Breast epithelium (tissue), 4 donors: ENCODE measurements around the gene APLP2. TPM values are rescaled to one million over a fixed set of nuclear protein-coding genes. Genes with fewer than 3 reads are reported as not detected.
"Not testable (repeated sequence)": the region's sequence is repeated elsewhere in the genome, so short reads cannot be mapped to it uniquely, and the experiment has no call there.

Experiments
- DNase-seq, 2 donors: peaks; one replicate each; pipeline ENCODE4 v3.0.0-alpha.2; 2019; ENCODE audit warnings: low spot score in 2 of 2
- H3K27ac ChIP-seq, 2 donors: fragments of 200-600 bp; sonication (generic) in 1 of 2; one replicate each; pipeline ENCODE4 v1.5.1; 2016 to 2019; ENCODE audit warnings: mild to moderate bottlenecking in 1 of 2
- H3K27me3 ChIP-seq, 2 donors: fragments of 200-600 bp; sonication (generic) in 1 of 2; one replicate each; pipeline versions ENCODE4 v1.5.1 to v1.6.0; 2017 to 2019; ENCODE audit warnings: control low read depth in 1 of 2, mild to moderate bottlenecking in 1 of 2
- H3K36me3 ChIP-seq: fragments of 200-600 bp; one replicate; pipeline ENCODE4 v1.5.1; 2019
- H3K4me1 ChIP-seq, 2 donors: fragments of 200-600 bp; sonication (generic); one replicate each; pipeline ENCODE4 v1.5.1; 2016 to 2019; ENCODE audit warnings: control low read depth in 1 of 2
- H3K4me3 ChIP-seq, 3 donors: fragments of 200-600 bp; sonication (generic); 1 replicate in 2 of 3; 2 replicates in 1 of 3; pipeline ENCODE4 v1.5.1; 2016 to 2019; ENCODE audit warnings: mild to moderate bottlenecking in 3 of 3, moderate library complexity in 2 of 3
- H3K9me3 ChIP-seq, 2 donors: fragments of 200-600 bp; sonication (generic) in 1 of 2; one replicate each; pipeline ENCODE4 v1.5.1; 2016 to 2019; ENCODE audit warnings: control low read depth in 1 of 2
- POLR2A ChIP-seq: fragments of 450-650 bp; IDR thresholded peaks from one replicate; pipeline ENCODE4 v1.6.1; 2016; ENCODE audit warnings: antibody characterized with exemption, mild to moderate bottlenecking, moderate library complexity
- POLR2AphosphoS5 ChIP-seq, 3 donors: sonication (generic); formaldehyde crosslinking; IDR thresholded peaks; one replicate each; pipeline ENCODE4 v1.6.1; 2017; ENCODE audit warnings: antibody characterized with exemption in 3 of 3
- intact Hi-C: fragments of 100-400 bp; cut with DNase I; formaldehyde crosslinking; loops from one replicate; pipeline ENCODE4 v1.15.1; 2023; ENCODE audit warnings: low total_unique reads
- total RNA-seq, 3 donors: library from RNA; depleted of rRNA; stranded (reverse); fragments of >200 nt; gene quantifications; one replicate each; pipeline ENCODE4 v1.1.0, GENCODE V29; 2016
- TF ChIP-seq, protein P1 (sequence below), 3 donors: fragments of 450-650 bp; IDR thresholded peaks; one replicate each; pipeline ENCODE4 v1.5.1; 2016 to 2017; ENCODE audit warnings: antibody characterized with exemption in 3 of 3, mild to moderate bottlenecking in 3 of 3, moderate library complexity in 3 of 3

Gene APLP2
- total RNA-seq, 3 donors from 2014 or later, result 305 to 560 (median 418) TPM

- Histone ChIP-seq H3K9me3 (no peaks in the 10 kb centered on the region), H3K4me3 (no peak overlapping the region), H3K4me1 (no peaks in the 10 kb centered on the region), H3K27ac (no peak overlapping the region), H3K27me3 (no peaks in the 10 kb centered on the region), H3K36me3 (no peaks in the 10 kb centered on the region)
- TF ChIP-seq POLR2AphosphoS5 (IDR thresholded peaks at IDR 0.05), result no peak
- TF ChIP-seq, protein P1, sequence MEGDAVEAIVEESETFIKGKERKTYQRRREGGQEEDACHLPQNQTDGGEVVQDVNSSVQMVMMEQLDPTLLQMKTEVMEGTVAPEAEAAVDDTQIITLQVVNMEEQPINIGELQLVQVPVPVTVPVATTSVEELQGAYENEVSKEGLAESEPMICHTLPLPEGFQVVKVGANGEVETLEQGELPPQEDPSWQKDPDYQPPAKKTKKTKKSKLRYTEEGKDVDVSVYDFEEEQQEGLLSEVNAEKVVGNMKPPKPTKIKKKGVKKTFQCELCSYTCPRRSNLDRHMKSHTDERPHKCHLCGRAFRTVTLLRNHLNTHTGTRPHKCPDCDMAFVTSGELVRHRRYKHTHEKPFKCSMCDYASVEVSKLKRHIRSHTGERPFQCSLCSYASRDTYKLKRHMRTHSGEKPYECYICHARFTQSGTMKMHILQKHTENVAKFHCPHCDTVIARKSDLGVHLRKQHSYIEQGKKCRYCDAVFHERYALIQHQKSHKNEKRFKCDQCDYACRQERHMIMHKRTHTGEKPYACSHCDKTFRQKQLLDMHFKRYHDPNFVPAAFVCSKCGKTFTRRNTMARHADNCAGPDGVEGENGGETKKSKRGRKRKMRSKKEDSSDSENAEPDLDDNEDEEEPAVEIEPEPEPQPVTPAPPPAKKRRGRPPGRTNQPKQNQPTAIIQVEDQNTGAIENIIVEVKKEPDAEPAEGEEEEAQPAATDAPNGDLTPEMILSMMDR (IDR thresholded peaks at IDR 0.05), result no peak
- TF ChIP-seq POLR2A, result no peak
- intact Hi-C loops, result no loop called here
- DNase-seq, result no peak
Measured at GRCh38 chr11:130188585-130189347, 119.1 kb downstream of the APLP2 start.

DNA sequence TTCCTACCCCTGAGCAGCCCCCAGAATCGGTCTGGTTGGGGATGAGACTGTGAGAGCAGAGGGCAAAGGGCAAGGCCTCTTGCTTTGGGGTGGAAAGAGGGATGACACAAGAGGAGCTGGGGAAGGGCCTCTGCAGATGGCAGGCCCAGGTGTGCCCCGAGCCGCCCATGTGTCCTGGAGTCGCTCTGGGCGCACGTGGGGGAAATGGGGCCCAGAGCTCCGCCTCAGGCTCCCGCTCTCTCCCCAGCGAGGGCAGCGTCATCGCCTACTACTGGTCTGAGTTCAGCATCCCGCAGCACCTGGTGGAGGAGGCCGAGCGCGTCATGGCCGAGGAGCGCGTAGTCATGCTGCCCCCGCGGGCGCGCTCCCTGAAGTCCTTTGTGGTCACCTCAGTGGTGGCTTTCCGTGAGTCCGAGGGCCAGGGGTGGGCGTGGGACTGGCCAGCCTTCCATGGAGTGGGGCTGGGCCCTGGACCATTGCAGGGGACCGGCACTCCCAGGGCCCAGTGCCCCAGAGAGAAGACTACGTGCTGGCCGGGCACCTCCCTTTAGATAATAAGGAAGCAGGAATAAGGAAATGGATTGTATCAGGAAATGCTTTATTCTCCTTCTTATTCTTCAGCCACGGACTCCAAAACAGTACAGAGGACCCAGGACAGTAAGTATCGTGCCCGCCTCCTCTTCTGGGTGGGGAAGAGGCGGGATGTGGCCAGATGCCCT, 120.0 kb downstream of the APLP2 start:
- intact Hi-C loops, result no loop called here
- no peaks in the 10 kb centered on the region for H3K36me3 ChIP-seq
- no peaks in the 10 kb centered on the region for H3K4me1 ChIP-seq
- TF ChIP-seq, protein P1 (IDR thresholded peaks at IDR 0.05), result no peak
- no peak for TF ChIP-seq POLR2A
- TF ChIP-seq POLR2AphosphoS5 (IDR thresholded peaks at IDR 0.05), result no peak
- no peaks in the 10 kb centered on the region for H3K9me3 ChIP-seq
- no peak for DNase-seq
- no peak overlapping the region for H3K27ac ChIP-seq
- H3K4me3 ChIP-seq, result no peak overlapping the region
- no peaks in the 10 kb centered on the region for H3K27me3 ChIP-seq

DNA sequence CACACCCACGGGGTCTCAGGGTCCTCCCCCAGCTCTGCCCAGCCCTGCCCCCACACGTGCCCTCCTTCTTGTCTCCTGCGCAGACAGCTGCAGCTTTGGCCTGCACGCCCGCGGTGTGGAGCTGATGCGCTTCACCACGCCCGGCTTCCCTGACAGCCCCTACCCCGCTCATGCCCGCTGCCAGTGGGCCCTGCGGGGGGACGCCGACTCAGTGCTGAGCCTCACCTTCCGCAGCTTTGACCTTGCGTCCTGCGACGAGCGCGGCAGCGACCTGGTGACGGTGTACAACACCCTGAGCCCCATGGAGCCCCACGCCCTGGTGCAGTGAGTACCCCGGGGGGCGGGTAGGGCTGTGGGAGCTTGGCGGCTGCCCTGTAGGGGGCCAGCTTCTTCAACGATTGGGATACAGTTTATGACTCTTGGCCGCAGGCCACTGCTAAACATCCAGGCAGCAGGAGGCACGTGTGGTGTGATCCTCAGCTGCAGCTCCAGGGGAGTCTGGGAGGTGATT, 120.7 kb downstream of the APLP2 start:
- no peak overlapping the region for H3K27ac ChIP-seq
- H3K4me3 ChIP-seq, result no peak overlapping the region
- no peaks in the 10 kb centered on the region for H3K36me3 ChIP-seq
- no peak for DNase-seq
- H3K9me3 ChIP-seq, result no peaks in the 10 kb centered on the region
- intact Hi-C loops, result no loop called here
- no peaks in the 10 kb centered on the region for H3K27me3 ChIP-seq
- TF ChIP-seq POLR2AphosphoS5 (IDR thresholded peaks at IDR 0.05) (no peak), POLR2A (no peak)
- TF ChIP-seq, protein P1 (IDR thresholded peaks at IDR 0.05), result no peak
- H3K4me1 ChIP-seq, result no peaks in the 10 kb centered on the region

DNA sequence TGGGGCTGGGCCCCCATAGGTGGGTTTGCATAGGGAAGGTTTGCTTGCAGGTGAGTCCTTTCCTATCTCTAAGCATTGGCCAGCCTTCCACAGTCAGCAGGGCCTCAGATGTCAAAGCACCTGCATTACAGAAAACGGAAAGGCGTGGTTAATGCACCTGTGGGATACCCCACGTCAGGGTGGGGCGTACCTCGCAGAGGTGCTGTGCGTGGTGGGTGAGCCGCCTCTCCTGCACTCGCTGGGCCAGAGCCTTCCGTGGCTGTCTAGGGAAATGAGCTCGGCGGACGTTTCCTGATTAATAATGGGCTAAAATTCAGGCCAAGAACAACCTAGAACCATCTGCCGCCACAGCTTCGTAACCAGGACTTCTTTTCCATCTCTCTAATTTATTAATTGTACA, 122.2 kb downstream of the APLP2 start:
- H3K36me3 ChIP-seq, result no peaks in the 10 kb centered on the region
- no peaks in the 10 kb centered on the region for H3K9me3 ChIP-seq
- H3K27ac ChIP-seq, result no peak overlapping the region
- no peaks in the 10 kb centered on the region for H3K27me3 ChIP-seq
- no peak overlapping the region for H3K4me3 ChIP-seq
- intact Hi-C loops, result no loop called here
- H3K4me1 ChIP-seq, result no peaks in the 10 kb centered on the region
- no peak for DNase-seq
- TF ChIP-seq, protein P1 (IDR thresholded peaks at IDR 0.05), result no peak
- TF ChIP-seq POLR2AphosphoS5 (IDR thresholded peaks at IDR 0.05) (no peak), POLR2A (no peak)

- Histone ChIP-seq H3K4me1 (no peaks in the 10 kb centered on the region), H3K27me3 (no peaks in the 10 kb centered on the region), H3K36me3 (no peaks in the 10 kb centered on the region), H3K9me3 (no peaks in the 10 kb centered on the region), H3K27ac (no peak overlapping the region), H3K4me3 (no peak overlapping the region)
- intact Hi-C loops, result no loop called here
- DNase-seq, result no peak
- TF ChIP-seq POLR2AphosphoS5 (IDR thresholded peaks at IDR 0.05) (no peak), POLR2A (no peak)
- TF ChIP-seq, protein P1 (IDR thresholded peaks at IDR 0.05), result no peak
Measured at GRCh38 chr11:130192845-130193267, 123.2 kb downstream of the APLP2 start.

DNA sequence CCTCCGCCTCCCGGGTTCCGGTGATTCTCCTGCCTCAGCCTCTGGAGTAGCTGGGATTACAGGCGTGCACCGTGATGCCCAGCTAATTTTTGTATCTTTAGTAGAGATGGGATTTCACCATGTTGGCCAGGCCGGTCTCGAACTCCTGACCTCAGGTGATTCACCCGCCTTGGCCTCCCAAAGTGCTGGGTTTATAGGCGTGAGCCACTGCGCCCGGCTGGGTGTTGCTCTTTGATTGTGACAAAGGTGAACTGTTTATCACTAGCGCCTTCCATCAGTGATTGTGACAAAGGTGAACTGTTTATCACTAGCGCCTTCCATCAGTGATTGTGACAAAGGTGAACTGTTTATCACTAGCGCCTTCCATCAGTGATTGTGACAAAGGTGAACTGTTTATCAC, 123.9 kb downstream of the APLP2 start:
- H3K27me3 ChIP-seq, DNase-seq, H3K4me1 ChIP-seq, H3K9me3 ChIP-seq, H3K36me3 ChIP-seq, H3K4me3 ChIP-seq, intact Hi-C loops, H3K27ac ChIP-seq: not testable (repeated sequence)
